Measurements from ENCODE around the gene EIF4E1B.

Gene EIF4E1B

DNA sequence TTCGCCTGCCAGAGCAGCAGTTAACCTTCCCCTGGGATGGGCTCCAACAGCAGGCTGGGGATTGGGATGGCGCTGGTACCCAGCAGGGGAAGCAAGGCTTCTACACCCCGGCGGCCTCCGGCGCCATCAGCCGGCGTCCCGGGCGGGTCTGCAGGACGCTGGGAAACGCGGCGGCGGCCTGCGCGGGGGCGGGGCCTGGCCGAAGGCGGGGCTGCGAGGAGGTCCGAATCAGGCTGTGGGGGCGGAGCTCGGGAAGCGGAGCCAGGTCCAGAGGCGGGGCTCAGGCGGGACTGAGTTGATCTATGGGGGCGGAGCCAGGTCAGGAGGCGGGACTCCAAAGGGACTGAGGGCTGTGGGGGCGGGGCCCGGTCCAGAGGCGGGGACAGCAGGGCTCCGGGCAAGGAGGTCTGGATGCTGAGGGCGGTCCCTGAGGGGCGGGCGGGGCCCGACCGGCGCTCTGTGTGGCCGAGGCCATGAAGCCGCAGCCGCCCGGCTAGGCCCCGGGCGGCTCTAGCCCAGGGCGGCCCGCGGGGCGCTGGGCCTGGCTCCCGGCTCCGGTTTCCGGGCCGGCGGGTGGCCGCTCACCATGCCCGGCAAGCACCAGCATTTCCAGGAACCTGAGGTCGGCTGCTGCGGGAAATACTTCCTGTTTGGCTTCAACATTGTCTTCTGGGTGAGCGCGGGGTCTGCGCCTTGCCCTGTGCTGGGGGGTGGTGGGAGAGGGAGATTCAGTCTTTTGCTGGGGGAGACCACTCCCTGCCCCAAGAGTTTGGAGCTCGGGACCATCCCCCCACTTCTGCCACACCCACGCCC, 16.8 kb downstream of the EIF4E1B start, which contains the start of gene TSPAN17:
Gene TSPAN17 (plus strand): TSS at position 455 of the 813 bp plus-strand sequence. CDS start 132 bp downstream, at position 587.
- peak; percentile 96 for DNase-seq (ENCODE audit: low read depth, low spot score)

DNA sequence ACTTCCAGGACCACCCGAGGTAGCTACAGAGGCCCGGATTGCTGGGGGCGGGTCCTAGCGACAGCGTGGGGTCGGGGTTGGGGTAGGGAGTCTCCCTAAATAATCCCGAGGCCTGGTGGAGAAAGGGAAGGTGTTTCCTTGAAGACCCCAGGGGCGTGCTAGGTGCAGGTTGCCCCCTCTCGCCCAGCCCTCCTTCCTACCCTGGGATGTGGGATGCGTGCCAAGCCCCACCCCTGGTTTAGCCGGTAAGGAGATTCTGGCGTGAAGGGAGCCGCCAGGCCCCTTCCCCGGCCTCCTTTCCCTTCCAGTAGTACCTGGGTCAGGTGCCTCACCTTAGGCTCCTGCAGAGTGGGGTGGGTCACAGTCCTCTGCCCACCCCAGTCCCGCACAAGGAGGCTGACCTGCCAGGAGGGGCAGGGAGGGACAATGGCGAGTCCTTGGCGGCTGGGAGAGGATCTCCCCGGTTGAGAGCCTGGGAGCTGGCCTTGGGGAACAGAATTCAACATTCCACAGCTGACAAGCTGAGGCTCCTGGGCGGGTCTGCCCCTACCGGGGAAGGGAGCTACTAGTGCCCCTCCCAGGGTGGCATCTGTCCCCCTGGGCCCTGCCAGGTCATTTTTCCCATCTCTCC, 17.5 kb downstream of the EIF4E1B start:
- DNase-seq (ENCODE audit: low read depth, low spot score), result no peak

DNA sequence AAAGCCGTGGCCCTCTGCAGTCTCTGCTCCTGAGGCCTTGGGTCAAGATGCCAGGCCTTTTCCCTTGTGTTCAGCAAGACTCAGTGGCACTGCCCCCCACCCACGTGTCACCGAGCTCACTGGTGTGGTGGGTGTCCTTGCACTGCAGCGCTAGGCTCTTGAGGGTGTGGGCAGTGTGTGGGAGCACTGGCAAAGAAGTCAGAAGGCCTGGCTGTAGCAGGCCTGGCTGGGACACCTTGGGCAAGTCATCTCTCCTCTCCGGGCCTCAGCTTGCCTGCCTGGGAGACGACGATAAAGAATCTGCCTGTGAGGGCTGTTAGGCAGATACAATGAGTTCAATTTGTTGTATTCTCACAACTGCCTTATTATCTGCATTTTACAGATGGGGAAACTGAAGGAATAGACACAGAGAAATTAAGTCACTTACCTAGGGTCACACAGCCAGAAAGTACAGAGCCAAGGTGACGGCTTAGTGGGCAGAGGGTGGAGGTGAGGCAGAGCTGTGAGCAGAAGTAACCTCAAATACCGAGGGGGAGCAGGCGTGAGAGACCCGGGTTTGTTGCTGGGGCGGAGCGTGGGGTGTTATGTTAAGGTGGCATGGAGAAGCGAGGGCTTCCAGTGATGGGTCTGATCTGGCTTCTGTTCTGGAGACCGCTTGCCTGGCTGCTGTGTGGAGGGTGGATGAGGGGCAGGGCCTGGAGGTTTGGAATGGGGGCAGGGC, 18.2 kb downstream of the EIF4E1B start:
- DNase-seq (ENCODE audit: low read depth, low spot score), result no peak

- DNase-seq (ENCODE audit: low read depth, low spot score), result no peak
Observed at GRCh38 chr5:176650354-176650884, 19.9 kb downstream of the EIF4E1B start.

DNA sequence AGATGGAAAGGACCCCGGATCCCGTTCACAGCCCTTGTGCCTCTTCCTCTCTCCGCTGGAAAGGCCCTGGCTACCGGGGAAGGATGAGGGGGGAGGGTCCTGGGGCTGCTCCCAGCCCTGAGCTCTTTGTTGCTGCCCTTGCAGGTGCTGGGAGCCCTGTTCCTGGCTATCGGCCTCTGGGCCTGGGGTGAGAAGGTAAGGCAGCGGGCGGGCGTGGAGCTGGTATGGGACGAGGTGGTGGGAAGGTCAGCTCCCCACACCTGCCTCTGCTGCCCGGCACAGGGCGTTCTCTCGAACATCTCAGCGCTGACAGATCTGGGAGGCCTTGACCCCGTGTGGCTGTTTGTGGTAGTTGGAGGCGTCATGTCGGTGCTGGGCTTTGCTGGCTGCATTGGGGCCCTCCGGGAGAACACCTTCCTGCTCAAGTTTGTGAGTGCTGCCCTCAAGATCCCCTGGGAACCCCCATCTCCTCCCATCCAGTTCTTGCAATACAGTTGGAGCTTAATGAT, 21.1 kb downstream of the EIF4E1B start:
- DNase-seq (ENCODE audit: low read depth, low spot score), result no peak

GRCh38 chr5:176652136-176652535, 21.7 kb downstream of the EIF4E1B start:
- no peak for DNase-seq (ENCODE audit: low read depth, low spot score)

DNA sequence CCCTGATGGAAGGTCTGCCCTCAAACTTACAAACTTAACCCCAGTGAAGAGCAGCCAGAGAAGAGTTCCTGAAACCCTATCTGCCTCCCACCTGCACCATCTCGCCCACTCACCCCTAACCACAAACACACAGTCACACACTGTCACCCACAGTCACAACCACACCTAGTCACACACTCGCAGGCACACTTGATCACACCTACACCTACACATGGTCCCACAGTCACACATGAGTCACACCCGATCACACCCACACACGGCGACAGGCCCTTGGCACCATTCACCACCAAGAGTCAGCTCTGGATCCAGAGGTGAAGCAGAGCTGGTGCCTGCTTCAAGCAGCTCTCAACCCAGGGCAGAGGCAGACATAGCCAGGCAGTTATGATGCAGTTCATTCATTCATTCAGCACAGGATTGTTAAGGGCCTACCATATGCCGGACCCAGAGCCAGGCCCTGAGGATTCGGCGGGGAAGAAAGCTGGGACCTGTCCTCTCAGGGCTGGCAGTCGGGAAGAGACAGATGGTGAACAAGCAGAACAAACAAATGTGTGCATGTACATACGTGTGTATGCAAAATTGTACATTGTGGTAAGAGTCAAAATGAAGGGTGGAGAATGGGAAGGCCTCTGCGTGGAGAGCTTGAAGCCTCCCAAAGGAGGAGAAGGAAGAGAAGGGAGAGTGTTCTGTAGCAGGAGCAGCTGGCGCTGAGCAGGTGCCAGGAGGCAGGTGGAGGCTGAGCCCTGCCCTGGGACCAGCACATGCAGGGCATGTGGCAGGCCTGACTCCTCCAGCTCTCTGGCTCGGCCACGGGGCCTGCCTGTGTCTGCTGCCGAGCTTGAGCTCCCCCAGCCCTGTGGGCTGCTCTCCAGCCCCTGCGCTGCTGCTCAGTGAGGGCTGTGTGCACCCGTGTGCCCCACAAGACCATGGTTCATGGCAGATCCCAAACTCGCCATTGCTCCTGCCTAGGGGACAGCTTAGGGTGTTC, 23.2 kb downstream of the EIF4E1B start:
- no peak for DNase-seq (ENCODE audit: low read depth, low spot score)

- DNase-seq (ENCODE audit: low read depth, low spot score), result no peak
Observed at GRCh38 chr5:176654856-176655255, 24.4 kb downstream of the EIF4E1B start.

DNA sequence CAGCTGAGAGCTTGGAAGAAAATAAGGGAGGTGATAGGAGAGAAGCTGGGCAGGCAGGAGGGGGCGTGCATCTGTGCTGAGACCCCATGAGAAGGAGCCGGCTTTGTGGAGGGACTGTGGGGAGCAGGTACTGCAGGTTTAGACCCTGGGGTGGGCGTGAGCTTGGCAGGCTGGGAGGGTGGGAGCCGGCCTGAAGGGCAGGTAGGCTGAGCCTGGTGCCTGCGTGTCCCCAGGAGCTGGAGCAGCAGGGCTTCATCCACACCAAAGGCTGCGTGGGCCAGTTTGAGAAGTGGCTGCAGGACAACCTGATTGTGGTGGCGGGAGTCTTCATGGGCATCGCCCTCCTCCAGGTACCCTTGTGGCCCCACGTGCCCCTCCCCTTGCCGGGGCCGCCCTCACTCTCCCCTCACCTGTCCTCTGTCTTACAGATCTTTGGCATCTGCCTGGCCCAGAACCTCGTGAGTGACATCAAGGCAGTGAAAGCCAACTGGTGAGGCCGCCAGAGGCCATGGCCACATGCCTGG, 26.1 kb downstream of the EIF4E1B start:
- DNase-seq (ENCODE audit: low read depth, low spot score), result no peak

GRCh38 chr5:176658007-176658599, 27.6 kb downstream of the EIF4E1B start:
- DNase-seq (ENCODE audit: low read depth, low spot score), result no peak

DNA sequence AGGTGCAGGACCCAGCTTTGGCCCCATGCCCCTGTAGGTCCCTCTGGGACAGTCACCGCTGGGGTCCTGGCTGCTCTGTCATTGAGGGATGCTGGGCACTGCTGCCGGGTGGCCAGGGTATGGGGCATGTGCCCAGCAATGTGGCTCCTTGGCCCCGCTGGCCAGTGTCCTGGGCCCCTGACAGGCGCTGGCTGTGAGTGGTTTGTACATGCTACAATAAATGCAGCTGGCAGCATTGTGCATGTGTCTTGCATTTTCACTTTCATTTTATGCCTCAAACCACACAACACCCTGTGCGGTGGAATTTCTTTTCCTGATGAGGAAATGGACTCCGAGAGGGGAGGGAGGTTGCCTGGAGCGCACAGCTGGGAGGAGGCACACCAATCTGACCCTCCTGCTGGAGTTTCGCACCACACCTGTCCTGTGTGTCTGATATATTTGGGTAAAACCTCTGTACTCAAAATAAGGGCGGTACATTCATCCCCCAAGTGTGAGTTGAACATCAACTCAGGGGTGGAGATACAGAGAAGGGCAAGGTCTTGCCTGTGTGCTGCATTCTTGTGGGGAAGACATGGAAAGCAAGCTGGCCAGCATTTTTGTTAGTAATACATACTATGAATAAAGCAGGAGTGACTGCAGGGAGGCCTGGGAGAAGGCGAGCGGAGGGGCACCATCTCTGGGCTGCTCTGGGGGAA, 28.5 kb downstream of the EIF4E1B start:
- no peak for DNase-seq (ENCODE audit: low read depth, low spot score)

- DNase-seq (ENCODE audit: low read depth, low spot score), result no peak
Observed at GRCh38 chr5:176659512-176659839, 29.0 kb downstream of the EIF4E1B start.

- no peak for DNase-seq (ENCODE audit: low read depth, low spot score)
Observed at GRCh38 chr5:176659860-176660461, 29.5 kb downstream of the EIF4E1B start.

GRCh38 chr5:176660530-176660859, 30.0 kb downstream of the EIF4E1B start:
- no peak for DNase-seq (ENCODE audit: low read depth, low spot score)

- DNase-seq (ENCODE audit: low read depth, low spot score), result no peak
Observed at GRCh38 chr5:176660860-176661641, 30.6 kb downstream of the EIF4E1B start.

GRCh38 chr5:176661676-176662075, 31.2 kb downstream of the EIF4E1B start:
- no peak for DNase-seq (ENCODE audit: low read depth, low spot score)

GRCh38 chr5:176662371-176663333, 32.2 kb downstream of the EIF4E1B start:
- DNase-seq (ENCODE audit: low read depth, low spot score), result no peak

Data from brain pericyte (primary cell).